ENCODE data around the gene NPC1. TPM values are rescaled to one million over a fixed set of nuclear protein-coding genes. Genes with fewer than 3 reads are reported as not detected.
A peak's percentile ranks its signal among the peaks of the same experiment; 100 is the strongest.
"Not testable (repeated sequence)": the region's sequence is repeated elsewhere in the genome, so short reads cannot be mapped to it uniquely, and the experiment has no call there.

Gene NPC1
- total RNA-seq, 1 donor from 2014 or later = 54.0 TPM

DNA sequence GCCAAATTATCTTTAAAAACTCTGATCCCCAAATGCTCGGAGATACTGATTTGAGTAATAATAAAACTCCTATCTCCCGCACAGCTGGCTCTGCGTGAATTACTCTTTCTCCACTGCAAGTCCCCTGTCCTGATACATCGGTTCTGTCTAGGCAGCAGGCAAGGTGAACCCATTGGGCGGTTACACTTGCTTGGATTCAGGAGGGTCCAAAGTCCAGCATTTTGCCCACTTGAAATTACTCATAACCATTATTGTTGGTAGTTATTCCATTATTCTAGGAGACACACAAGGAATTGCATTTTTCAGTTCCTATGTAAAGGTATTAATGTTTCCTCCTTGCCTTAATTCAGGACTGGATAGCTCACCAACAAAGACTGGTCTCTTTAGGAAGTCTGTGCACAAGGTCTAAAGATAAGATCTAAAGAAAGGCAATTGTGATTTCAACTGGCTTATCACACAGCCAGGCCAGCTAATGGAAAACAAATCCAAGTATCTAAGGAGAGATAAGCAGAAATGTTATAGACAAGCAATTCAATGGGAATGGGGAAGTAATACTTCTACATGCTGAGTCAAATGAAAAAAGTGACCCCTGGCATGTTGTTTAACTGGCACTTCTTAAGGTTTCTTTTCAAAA is 23.2 kb upstream of the NPC1 start:
- DNase-seq (ENCODE audit: low read depth) = no peak

DNA sequence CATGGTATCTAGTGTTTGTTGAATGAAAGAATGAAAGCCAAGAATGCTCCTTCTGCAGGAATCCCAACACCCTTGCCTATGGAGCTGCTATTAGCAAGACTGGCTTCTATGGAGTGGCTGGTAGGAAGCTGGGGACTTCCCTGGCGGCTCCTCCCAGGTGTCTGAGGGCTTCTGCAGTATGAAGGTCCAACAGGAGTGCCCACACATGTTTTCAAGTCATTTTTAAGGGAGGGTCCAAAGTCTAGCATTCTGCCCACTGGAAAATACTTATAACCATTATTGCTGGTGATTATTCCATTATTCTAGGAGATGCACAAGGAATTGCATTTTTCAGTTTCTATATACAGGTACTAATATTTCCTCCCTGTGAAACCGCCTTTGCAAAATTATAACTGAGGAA is 21.9 kb upstream of the NPC1 start:
- DNase-seq (ENCODE audit: low read depth) = no peak

DNA sequence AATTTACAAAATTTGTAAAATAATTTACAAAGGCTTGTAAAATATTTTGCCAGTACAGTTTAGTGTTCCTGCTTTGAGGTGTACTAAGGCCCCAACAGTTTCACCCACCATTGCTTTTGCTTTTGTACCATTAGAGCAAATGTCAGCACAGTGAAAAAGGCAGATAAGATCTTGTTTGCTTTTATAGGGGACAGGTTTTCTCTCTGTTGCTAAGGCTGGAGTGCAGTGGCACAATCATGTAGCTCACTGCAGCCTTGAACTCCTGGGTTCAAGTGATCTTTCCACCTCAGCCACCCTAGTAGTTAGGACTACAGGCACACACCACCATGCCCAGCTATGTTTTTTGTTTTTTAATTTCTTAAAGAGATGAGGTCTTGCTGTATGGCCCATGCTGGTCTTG is 19.6 kb upstream of the NPC1 start:
- DNase-seq (ENCODE audit: low read depth) = no peak

DNA sequence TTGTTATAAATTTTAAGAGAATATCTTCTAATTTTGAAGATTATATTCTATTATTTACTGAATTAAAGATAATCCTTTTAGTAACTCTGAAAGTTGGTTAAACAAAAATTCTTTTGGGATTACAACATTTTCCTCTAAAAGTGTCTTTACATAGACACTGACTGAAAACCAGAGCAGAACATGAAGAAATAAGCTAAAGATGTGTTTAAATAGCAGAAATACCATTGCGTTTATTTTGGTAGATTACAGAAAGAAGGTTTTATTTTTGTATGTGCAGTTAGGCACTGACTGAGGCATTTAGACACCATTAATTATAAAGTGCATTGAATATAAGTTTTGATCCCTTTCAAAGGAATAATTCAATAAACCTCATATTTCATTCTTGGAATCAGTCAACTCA is 13.5 kb upstream of the NPC1 start:
- DNase-seq (ENCODE audit: low read depth) = no peak

DNA sequence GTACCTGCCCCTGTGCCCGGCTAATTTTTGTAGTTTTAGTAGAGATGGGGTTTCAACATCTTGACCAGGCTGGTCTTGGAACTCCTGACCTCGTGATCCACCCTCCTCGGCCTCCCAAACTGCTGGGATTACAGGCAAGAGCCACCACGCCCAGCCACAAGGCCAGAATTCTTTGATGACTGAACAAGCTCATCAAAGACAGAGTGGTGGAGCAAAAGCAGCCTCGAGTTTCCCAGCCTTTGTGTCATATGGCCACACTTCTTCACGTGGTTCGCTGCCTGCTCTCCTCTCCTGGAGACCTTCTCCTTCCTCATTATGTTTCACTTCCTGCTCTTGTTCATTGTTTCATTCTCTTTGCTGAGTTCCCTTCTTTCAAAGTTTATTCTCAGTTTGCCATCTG is 9.9 kb upstream of the NPC1 start:
- no peak for DNase-seq (ENCODE audit: low read depth)

DNA sequence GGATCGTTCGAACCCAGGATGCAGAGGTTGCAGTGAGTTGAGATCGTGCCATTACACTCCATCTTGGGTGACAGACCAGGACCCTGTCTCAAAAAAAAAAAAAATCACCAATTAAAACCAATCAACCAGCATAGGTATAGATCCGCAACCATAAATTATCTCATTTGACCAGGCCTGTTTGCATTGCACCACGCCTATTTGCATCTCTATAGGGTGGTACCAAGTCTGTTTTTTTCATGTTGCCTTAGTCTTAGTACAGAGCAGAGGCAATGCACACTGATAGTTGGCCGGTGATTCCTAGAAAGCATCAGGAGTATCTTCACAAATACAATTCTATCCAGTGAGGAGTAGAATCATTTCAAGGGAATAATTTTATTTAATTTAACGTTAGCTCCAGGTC is 9.3 kb upstream of the NPC1 start:
- no peak for DNase-seq (ENCODE audit: low read depth)

DNA sequence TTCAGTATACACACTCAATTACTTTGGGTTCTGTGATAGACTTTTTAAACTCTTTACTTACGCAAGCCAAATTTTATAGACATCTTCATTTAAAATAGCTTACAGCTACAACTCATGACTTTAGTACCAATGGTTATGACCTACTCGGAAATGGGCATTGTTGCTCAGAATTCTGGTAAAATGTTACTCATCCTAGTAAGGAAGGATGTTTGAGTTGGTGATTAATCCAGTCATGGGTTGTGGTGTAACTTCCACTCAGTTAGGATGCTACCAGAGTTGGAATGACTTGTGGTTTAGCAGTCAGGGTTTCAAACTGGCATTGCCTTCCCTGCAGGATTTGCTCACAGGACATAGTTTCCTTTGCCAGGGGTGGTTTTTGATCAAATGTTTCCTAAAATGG is 7.4 kb upstream of the NPC1 start:
- DNase-seq (ENCODE audit: low read depth) = peak; percentile 73

DNA sequence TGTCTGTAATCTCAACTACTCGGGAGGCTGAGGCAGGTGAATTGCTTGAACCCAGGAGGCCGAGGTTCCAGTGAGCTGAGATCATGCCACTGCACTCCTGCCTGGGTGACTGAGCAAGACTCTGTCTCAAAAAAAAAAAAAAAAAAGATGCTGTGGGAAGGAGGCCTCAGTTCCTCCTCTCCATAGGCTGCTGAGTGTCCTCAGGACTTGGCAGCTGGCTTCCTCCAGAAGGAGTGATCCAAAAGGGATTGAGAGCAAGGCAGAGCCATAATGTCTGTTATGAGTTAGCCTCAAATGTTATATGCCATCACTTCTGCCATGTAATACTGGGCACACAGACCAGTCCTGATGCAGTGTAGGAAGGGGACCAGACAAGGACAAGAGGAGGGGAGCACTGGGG is 6.6 kb upstream of the NPC1 start:
- DNase-seq (ENCODE audit: low read depth) = no peak

DNA sequence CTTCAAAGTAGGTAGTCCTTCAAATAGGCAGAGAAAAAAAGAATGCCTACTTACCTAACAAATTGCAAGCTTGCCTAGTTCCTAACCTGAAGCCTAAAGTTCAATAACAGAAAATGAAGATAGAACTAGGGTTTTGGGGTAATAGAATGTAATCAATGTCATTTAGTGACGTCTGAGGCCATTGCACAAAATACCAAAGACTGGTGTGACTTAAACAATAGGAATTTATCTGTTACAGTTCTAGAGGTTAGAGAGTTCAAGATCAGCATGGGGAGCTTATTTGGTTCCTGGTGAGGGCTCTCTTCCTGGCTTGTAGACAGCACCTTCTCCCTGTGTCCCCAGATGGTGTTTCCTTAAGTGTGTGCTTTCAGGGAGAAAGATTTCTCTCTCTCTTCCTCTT is 4.7 kb upstream of the NPC1 start:
- DNase-seq (ENCODE audit: low read depth) = no peak

DNA sequence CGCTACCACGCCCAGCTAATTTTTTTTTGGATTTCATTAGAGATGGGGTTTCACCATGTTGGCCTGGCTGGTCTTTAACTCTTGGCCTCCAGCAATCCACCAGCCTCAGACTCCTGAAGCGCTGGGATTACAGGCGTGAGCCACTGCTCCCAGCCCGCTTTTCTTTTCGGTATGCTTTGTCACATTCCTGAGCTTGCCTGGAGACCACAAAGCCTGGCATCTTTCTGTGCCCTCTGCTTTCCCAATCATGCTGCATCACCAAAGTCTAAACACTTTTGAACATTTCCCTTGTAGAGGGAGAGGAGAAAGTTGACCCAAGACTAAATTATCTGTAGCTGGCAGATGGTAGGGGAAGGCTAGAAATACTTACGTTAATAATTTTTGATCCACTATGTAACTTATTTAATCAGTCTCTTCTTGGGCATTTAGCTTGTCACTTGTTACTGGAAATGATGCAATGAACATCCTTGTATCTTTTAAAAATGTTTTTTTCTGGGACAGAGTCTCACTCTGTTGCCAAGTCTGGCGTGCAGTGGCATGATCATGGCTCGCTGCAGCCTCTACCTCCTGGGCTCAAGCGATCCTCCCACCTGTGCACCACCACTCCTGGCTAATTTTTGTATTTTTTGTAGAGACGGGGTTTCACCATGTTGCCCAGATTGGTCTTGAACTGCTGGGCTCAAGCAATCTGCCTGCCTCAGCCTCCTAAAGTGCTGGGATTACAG is 2.7 kb upstream of the NPC1 start:
- DNase-seq (ENCODE audit: low read depth) = peak; percentile 60

DNA sequence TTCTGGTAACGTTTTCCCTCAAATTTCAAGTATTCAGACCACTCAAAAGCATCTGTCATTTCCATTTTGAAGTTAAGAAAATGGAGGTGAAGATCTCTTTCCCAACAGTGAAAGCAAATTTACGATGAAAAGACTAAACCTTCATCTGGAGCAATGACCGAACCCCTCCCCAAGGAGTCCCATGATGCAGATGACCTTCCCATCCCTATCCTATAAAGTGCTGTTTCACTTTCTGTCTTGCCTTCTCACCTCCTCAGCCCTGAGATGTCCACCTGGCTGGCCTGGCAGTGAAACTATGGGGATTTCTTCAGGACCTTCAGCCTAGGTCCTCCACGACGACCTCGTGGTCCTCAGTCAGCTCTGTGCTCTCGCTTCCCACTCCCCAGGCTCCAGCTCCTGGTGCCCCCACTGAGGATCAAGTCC is 925 bp upstream of the NPC1 start:
- DNase-seq (ENCODE audit: low read depth) = no peak

DNA sequence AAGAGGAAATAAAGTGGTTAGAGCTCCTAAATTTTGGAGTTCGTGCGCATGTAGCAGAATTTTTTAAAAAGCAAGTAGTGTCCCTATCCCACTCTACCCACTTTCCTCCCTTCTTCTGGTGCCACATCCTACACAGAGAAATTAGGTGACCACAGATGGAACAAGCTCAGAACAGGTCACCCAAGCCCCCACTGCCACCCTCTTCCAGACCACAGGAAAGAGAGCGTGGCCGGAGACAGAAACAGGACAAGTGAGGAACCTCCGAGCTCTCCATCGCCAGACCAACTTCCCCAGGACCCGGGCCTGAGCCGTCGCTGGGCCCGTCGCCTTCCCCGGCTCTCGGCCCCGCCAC is 433 bp downstream of the NPC1 start:
- no peak for DNase-seq (ENCODE audit: low read depth)

DNA sequence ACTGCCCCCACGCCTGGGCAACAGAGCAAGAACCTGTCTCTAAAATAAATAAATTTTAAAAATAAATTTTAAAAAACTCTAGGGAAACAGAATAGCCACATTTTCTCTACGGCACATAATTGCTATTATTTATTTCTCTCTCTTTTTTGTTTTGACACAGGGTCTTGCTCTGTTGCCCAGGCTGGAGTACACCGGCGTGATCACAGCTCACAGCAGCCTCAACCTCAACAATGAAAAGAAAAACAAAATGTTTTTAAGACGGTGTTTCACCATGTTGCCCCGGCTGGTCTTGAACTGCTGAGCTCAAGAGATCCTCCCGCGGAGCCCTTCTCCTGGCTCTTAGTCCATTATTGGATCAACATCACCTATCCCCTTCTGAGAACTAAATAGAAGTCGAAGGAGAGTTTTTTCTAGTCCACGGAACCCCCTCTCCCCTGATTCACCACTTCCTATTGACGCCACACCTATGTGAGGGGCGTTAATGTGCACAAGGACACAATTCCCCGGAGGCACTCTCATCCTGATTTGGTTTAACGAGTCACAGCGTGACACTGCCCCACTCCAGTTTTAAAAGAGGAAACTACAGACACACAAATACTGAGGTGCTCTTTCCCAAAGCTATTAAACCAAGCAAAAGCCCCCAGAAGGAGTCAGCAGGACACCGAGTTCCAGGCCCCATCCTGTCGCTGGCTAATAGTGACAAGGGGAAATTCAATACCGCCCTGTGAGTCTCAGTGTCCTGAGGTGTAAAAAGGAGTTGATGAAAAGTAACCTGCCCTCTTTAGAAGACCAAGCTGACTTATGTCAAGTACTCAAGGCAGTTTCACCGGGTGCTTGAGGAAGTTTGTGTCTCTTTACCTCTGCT is 1.1 kb downstream of the NPC1 start:
- peak; percentile 24 for DNase-seq (ENCODE audit: low read depth)

DNA sequence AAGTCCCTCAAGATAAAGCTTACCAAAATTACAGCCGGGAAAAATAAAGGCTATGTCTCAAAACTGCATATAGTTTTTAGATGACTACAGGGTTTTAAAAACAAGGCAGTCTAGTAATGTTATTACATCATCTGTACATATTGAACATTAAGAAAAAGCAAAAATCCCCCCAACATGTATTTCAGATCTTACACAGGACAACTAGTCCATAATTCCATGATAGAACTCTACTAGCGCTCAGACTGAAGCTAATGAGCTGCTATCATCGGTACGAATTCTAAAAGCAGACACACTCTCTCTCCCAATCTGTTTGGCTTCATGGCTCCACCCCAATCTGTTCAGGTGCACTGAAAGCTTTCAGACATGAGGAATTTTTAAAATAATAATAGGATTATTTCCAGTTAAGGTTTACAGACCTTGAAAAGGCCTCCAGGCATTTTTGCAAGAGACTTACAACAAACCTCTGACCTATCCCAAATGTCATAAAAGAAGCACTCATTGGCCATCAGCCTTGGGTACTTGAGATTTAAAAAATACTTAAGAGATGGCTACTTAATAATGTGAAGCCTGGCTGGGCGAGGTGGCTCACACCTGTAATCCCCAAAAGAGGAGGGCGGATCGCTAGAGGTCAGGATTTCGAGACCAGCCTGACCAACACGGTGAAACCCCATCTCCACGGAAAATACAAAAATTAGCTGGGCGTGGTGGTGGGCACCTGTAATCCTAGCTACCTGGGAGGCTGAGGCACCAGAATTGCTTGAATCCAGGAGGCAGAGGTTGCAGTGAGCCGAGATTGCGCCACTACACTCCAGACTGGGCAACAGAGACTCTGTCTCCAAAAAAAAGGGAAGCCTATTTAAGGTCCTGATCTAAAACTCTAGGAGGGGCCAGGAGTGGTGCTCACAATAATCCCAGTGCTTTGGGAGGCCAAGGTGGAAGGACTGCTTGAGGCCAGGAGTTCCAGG is 2.0 kb downstream of the NPC1 start:
- no peak for DNase-seq (ENCODE audit: low read depth)

DNA sequence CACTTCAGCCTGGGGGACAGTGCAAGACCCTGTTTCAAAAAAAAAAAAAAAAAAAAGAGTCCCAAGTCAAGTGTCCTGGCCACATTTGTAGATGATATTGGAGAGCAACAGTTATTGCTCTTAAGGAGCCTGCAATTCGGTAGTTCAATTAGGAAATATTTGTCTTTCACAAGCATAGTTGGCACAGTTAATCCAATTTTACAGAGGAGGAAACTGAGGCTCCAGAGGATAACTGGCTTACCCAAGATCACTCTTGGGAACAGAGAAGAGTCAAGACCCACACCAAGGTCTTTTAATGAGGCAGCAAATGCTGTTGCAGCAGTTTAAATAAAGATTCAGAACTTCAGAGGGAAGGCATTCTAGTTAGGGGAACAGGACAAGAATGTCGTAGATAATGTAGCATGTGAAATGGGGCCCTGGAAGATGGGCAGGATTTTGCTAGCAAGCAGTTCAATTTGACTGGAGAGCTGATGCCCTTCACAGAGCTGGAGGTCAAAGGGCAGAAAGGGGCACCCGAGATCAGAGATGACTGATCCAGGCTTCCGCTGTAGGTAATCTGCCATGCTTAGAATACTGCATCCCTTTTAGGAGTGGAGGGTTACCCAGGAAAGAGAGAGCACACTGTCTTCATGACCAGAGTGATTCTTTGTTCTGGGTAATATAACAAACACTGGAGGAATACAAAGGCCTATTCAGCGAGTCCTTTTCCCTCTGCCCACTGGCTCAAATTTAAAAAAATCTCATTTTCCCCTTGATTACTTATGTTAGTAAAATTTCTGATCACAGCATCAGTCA is 3.0 kb downstream of the NPC1 start:
- DNase-seq (ENCODE audit: low read depth) = no peak

DNA sequence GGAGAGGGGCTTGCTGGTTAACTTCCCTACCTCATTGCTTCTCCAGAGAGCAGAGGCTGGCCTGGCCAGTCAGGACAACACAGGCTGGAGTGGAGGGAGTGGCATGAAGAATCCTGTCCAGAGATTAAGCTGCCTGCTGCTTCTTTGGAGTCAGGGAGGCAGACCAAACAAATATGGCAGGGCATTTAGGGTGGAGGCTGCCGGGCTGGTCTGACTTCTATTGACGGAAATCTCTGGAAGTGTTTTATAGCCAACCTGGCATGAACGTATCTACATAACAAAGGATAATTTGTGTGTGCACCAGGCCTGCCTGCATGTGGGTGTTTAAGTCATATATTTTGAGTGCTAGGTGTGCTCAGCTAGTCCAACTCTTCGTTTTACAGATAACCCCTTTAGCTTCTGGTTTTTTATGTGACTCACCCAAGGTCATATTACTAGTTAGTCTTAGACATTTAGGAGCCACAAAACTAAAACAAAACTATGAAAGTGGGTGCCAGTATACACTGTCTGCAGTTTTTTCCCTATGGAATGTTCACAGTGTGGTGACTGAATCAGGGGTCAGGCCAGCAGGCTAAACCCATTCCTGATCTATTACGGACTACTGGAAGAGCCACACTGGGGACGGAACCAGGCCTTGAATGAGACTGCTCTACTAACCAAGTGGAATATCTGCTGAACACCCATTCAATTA is 5.5 kb downstream of the NPC1 start:
- DNase-seq (ENCODE audit: low read depth) = no peak

DNA sequence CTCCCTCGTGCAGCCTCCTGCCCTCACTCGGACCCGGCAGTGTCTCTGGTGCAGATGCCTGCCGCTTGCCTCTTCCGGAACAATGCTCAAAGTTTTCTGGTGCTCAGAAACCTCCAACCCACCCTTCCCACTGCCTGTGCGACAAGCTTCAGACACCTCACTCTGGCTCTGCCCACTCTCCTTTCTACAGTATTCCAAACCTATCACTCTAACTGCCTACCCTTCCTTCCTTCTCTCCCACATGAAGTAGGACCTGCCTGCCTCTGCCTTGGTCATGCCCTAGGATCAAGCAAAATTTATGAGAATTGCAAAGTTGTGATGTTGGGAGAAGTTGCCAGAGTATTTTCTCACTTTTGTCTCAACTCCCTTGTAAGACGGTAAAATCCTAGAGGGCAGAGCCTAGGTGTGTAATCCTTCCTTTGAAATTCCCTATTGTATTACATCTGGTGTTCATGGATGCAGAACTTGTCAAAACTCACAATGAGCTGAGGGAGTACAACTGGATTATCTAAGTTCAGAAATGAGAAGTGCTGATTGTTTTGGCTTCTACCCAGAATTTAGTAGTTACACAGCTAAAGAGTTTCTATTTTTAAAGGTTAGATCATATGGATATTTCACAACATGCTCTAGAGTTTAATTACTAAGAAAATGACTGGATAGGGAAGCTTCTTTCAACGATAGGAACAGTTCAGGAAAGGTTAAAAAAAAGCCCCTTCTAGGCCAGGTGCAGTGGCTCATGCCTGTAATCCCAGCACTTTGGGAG is 7.2 kb downstream of the NPC1 start:
- no peak for DNase-seq (ENCODE audit: low read depth)

DNA sequence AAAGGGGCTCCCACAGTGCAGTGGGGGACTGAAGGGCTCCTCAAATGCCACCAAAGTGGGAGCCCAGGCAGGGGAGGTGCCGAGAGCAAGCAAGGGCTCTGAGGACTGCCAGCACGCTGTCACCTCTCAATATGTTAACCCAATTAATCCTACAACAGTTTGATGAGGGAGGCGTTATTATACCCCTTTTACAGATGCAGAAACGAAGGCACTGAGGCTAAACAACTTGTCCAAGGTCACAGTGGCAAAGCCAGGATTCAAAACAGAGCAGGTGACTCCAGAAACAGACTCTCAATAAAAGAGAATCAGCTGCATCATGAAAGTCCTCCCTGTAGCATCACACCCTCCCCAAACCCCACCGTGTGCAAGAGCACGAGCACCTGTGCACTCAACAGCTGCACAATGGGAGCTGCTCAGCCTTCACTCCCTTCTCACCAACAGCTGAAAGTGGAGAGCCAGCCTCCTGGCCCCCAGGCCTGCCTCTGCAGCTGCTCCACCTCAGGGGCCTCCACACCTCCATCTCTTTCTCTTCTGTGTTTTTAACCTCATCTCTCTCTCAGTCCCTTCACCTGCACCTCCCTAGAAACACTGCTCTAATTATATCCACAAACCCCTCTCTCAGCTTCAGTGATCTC is 8.1 kb downstream of the NPC1 start:
- DNase-seq (ENCODE audit: low read depth) = peak; percentile 81

DNA sequence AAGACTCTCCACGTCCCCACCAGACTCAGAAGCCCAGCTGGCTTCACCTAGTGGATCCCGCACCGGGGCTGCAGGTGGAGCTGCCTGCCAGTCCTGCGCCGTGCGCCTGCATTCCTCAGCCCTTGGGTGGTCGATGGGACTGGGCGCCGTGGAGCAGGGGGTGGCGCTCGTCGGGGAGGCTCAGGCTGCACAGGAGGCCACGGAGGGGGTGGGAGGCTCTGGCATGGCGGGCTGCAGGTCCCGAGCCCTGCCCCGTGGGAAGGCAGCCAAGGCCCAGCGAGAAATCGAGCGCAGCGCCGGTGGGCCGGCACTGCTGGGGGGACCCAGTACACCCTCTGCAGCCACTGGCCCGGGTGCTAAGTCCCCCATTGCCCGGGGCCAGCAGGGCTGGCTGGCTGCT is 8.8 kb downstream of the NPC1 start:
- not testable (repeated sequence) for DNase-seq (ENCODE audit: low read depth)

Data from myocyte (in vitro differentiated cells).